Activated CD4-positive, alpha-beta T cell treated with anti-CD3 and anti-CD28 coated beads, Interleukin-2, amount 50 U/mL, for 24 hours (primary cell): Measurements from ENCODE around the gene STMN3.

Experiments used
- DNase-seq, 2 donors: peaks; one replicate each; pipeline ENCODE4 v3.0.0-alpha.2; 2020; ENCODE audit warnings: low read depth in 1 of 2, low spot score in 1 of 2

STMN3 gene

GRCh38 chr20:63692436-63693082 lies 39.3 kb upstream of the STMN3 start:
- no peak for DNase-seq

DNA sequence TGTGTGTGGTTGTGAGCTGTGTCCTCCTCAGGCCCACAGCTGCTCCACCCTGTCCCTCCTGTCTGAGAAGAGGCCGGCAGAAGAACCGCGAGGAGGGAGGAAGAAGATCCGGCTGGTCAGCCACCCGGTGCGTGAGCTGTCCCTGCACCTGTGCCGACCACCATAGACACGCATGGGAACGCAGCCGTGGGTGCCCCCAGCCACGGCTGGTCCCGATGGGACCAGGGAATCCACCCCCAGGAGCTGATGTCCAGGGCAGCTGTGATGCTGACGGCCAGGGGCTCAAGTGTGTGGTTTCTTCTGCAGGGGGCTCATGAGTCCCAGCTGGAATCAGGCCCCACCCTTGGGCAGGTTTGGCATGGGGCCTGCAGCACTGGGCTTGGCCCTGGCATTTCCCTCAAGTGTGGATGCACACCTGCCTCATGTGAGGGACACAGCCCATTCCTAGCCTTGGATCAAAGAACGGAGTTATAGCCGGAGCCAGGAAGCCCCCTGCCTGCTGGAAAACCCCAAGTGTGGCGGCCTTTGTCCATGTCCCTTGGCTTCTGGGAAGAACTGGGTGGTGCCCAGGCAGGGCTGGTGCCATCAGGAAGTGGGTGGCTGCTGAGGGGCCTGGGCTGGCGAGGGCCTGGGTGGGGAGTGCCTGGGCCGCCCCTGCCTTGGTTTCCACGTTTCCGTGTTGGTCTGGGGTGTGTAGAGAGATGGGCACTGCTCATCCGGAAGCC lies 38.6 kb upstream of the STMN3 start:
- DNase-seq = no peak

GRCh38 chr20:63690898-63691710 lies 37.9 kb upstream of the STMN3 start:
- no peak for DNase-seq

DNA sequence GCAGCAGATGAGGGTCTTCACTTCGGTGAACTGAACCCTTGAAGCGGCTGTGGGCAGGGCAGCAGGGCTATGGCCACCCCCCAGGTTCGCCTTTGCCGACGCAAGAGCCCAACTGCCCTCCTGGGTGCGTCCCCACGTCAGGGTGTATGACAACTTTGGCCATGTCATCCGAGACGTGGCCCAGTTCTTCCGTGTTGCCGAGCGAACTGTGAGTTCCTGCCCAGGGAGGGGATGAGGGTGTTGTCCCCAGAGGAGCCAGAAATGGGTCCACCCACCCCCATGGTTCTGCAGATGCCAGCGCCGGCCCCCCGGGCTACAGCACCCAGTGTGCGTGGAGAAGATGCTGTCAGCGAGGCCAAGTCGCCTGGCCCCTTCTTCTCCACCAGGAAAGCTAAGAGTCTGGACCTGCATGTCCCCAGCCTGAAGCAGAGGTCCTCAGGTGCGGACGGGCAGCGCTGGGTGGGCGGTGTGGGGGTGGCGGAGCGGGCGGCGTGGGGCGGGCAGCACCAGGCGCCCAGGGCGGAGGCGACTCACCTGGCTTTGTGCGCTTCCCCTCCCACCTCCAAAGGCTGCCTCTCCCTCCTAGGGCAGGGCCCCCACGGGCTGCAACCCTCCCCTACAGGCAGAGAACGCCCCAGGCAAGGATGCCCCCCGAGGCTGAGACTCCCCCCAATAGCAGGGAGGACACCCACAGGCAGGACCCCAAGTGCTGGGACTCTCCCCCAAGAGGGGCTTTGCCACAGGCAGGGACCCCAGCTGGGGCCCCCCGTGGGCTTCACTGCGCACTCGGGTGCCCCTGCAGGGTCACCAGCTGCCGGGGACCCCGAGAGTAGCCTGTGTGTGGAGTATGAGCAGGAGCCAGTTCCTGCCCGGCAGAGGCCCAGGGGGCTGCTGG lies 37.0 kb upstream of the STMN3 start:
- DNase-seq = no peak

GRCh38 chr20:63689046-63690002 lies 36.1 kb upstream of the STMN3 start:
- no peak for DNase-seq

DNA sequence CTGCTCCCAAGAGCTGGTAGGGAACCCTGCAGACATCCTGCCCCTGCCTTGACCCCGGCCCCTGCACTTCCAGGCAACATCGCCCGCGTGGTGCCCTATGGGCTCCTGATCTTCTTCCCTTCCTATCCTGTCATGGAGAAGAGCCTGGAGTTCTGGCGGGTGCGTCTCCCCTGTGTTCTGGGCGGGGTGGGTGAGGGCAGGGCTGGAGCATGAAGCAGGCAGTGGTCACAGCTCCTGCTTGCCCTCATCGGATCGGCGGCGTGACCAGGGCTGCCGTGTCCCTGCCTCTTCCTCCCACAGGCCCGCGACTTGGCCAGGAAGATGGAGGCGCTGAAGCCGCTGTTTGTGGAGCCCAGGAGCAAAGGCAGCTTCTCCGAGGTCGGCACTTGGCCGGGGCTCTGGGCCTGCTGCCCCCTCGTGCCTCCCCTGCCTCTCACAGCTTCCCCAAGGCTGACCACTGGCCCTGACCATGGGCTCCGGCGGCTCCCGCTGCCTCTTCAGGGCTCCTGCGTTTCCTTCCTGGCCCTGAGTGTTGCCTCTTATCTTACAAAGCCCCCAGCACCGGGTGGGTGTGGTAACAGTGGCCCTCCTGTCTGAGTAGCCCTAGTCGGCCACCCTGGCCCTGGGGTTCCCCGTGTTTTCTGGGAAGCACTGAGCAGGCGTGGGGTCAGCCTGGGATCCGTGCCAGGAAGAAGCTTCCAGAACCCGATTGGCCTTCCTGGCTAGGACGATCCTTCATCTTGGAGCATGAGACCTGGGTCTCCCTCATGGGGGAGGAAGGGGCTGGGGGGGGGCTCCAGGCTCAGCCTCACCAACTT lies 35.2 kb upstream of the STMN3 start:
- DNase-seq = no peak

GRCh38 chr20:63687419-63688178 lies 34.4 kb upstream of the STMN3 start:
- no peak for DNase-seq

GRCh38 chr20:63686492-63687321 lies 33.5 kb upstream of the STMN3 start:
- DNase-seq = peak; percentile 36 to 49

DNA sequence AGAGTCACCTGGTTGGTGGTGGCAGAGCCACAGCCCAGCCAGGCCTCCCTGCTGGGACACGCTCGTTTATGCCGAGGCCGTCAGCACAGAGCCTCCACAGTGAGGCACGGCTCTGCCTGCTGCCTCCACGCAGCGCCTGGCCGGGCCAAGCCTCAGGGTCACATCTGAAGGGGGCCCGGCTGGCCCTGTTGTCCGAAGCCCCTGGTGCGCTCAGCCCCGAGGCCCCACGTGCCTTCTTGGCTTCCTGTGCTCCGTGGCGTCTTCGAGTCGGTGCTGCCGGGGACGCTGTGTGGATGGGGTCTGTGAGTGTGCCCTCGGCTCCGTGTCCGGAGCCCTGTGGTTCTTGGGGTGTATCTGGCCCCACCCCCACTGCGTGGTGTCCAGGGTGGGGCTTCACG lies 32.9 kb upstream of the STMN3 start:
- DNase-seq = no peak

DNA sequence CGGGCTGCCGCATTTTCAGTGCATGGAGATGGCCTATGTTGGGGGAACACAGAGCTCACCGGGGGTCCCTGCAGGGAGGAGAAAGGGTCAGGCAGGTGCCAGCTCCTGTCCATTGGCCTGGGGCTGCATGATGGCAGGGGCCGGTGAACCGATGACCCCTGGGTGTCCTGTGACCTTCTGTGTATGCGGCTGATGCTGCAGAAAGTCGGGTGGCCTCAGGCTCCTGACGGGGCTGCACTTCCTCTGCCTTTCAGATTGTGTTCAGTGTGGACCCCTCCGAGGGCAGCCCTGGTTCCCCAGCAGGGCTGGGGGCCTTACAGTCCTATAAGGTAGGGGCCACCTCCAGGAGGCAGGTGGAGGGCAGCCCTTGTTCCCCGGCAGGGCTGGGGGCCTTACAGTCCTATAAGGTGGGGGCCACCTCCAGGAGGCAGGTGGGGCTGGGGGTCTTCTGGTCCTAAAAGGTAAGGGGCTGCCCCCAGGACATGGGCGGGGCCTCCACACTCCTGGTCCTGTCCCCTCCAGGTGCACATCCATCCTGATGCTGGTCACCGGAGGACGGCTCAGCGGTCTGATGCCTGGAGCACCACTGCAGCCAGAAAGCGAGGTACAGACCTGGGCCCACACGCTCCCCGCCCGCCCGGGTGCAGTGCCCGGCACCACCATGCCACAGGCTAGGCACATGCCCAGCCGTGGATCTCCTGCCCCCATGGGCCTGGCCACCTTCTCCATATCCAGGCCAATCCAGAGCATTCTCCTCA lies 32.2 kb upstream of the STMN3 start:
- no peak for DNase-seq

DNA sequence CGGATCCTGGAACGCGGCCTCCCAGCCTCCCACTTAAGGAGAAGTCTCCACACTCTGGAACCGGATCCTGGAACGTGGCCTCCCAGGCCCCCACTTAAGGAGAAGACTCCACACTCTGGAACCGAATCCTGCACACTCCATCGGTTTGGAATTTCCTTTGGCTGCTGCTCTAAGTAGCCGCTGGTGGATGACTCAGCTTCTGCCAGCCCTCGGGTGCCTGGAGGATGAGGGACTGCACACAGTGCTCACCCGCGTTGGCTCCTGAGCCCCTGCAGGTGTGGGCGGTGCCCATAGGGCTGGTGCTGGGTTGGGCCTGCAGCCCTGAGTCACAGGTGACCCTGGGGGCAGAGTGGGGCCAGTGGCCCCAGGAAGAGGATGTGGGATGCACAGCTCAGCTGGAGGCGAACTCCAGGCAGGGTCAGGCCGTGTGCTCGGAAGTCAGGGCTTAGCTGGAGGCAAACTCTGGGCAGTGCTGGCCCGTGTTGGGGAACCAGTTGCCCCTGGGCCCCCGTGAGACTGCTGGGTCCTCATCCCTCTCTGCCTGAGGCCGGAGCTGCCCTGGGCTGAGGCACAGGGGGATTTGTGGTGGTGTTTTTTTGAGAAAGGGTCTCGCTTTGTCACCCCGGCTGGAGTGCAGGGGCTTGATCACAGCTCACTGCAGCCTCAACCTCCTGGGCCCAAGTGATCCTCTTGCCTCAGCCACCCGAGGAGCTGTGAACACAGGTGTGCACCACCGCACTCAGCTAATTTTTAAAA lies 29.3 kb upstream of the STMN3 start:
- no peak for DNase-seq

GRCh38 chr20:63681609-63682142 lies 28.5 kb upstream of the STMN3 start:
- DNase-seq = no peak

DNA sequence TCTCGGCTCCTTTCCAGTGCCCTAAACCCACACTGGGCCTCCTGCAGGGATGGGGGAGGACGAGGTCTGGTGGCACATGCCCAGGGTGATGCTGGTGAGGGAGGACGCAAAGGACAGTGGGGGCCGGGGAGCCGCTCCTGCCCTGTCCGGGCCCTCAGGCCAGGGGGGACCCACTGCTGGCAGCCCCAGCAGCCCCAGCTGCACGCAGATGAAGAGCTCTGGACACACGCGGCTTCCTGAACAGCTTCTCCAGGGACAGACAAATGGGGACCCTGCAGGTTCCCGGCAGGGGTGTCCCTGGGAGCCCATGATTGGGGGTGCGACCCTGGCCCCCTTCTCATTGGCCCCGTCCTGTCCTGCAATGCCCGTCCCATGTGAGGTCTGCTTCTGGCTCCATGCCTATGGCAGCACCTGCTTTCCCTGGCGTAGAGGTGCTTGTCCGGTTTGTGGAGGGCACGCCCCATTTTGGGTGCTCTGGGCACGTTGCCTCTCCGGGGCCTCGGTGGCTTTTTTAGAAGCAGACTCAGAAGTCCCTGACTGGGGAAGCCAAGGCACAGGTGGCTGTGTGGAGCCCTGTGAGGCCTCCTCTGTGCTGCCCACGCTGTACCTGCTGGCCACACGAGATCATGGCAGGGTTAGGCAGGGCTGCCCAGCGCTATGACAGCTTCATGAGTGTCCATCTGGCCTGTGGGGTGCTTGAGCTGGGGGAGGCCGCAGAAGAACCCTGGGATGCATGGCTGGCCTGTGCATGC lies 27.8 kb upstream of the STMN3 start:
- no peak for DNase-seq

DNA sequence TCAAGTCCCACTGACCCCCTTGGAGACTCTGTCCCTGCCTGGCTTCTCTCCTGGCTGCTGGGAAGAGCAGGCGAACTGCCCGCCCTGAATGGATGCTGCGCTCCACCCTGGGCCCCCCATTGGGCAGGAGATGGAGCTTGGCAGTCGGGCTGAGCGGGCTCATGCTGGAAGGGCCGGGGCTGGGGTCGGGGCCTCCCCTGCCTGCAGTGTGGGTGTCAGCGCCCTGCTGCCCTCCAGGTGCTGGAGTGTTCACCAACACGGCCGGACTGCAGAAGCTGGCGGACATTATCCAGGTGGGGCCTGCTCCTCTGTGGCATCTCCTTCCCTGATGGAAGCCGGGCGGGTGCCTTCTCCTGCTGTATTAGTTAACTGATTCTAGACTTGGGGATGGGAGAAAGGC lies 27.2 kb upstream of the STMN3 start:
- DNase-seq = no peak

- no peak for DNase-seq
Measured at GRCh38 chr20:63679799-63680305, 26.6 kb upstream of the STMN3 start.
